Endometrium (tissue), 2 donors: ENCODE data around the gene DNAJC5.

Experiments
- FAIRE-seq: peaks from 2 replicates; lab custom pipeline; 2012; peaks lifted over from hg19 to GRCh38; lab: Jason Lieb, UNC
- donor health status: control.
- donor health status: control.

The DNAJC5 gene

DNA sequence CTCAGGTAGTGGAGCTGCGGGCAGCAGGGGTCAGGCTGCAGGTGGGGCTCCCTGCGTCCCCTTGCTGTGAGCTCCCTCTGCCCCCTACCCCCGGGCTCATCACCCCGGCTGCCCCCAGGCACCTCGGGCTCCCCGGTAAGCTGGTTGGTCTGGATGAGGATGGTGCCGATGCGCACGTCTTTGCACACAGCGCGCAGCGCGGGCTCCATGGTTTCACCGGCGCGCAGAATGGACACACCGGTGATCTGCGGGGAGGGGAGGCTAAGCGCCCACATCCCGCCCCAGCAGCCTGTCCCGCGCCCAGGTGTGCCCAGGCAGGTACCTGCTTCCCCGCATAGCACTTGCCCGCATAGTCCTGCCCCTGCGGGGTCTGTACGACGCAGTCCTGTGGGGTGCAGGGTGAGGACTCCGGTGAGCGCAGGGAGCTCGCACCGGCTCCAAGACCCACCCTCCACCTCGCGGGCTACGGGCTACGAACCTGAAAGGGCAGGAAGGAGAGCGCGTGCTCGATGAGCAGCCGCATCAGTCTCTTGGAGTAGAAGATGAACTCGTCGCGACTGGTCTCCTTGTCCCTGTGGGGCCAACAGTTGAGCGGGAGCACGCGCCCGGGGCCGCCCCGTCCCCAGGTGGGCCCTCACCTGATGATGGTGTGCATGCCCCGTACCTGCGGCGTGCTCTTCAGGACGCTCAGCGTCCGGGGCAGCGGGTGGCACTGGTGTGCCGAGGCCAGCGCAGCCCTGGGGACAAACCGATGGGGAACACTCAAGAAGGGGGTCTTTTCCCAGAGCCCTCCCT, 45.7 kb downstream of the DNAJC5 start:
- no peak for FAIRE-seq

DNA sequence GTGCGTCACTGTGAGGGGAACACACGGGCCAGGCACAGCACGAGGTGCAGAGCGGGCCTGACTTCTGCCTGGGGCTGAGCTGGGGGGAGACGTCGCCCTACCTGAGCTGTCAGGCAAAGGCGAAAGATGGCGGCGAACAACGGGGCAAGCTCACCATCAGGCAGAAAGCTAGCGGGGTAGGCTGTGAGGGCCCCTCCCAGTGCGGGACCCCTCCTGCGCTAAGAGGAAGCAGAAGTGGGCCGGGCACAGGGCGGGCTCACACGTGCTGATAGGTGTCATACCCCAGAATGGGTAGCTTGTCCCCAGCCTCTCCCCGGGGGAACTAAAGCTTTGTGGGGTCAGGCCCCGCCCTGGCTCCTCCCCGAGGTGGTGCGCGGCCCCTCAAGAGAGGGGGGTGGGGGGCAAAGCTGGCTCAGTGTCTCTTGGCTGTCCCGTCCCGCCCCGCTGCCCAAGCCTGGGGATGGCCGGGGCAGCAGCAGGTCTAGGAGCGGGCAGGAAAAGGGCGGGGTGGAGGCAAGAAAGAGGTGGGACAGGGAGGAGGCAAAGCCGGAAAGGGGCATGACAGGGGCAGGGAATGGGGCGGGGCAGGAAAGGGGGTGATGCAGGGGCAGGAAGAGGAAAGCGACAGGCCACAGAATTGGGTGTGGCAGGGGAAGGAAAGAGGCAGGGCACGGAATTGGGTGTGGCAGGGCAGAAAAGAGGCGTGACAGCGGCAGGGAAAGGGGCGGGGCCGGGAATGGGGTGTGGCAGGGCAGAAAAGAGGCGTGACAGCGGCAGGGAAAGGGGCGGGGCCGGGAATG, 46.6 kb downstream of the DNAJC5 start:
- FAIRE-seq = no peak

DNA sequence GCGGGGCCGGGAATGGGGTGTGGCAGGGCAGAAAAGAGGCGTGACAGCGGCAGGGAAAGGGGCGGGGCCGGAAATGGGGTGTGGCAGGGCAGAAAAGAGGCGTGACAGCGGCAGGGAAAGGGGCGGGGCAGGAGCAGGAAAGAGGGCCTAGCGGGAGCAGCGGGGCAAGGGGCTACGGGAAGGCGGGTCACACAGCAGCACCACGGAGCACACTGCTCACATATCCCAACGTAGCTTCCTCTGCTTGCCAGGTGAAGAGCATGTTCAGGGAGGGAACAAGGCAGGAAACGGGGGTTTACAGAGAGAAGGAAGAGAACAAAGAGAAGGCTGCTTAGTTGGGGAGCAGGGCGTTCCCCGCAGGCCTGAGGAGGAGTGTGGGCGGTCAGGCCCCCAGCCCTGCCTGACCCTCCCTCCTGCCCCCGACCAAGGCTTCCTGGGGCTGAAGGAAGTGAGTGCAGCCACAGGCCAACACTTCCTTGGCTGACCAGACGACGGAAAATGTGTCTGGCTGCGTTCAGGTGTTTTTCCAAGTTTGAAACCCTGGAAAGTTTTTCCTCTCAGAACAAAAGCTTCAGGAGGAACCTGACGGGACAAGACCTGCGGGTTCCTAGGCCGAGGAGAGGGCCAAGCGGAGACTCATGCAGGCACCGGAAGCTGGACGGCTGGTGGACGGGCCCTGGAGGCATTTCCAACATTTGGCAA, 47.5 kb downstream of the DNAJC5 start:
- no peak for FAIRE-seq

DNA sequence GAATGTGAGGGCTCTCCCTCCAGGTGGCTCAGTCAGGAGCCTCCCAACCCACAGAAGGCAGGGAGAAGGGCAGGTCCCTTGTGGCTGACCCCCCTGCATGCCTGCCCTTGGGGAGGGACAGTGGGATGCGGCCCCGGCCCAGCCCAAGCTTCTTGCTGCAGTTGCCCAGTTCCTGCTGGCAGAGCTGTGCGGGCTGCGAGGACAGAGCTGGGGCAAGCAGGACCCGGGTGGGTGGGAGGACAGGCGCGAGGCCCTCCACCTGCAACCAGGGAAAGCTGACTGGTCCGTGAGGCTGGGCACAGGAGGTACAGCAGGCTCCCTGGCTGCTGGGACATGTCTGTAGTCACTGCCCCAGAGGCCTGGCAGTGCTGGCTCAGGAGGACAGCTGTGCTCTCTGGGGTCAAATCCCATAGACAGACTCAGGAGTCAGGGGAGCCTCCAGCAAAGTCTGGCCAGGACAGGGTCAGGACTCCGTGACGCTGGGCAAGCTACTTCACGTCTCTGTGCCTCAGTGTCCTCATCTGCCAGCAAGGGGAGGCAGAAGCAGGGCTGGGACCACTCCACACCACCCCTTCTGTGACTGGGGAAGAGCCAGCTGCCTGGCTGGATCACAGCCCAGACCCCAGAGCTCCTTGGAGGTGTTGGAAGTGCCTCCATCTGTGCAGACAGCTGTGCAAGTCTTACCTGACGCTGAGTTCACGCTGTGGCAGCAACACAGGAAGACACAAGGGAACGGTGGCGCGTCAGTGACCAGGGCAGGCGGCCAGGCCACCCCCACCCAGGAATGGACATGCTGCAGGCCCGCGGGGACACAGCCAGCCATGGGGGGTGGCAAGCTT, 48.3 kb downstream of the DNAJC5 start:
- FAIRE-seq = no peak

DNA sequence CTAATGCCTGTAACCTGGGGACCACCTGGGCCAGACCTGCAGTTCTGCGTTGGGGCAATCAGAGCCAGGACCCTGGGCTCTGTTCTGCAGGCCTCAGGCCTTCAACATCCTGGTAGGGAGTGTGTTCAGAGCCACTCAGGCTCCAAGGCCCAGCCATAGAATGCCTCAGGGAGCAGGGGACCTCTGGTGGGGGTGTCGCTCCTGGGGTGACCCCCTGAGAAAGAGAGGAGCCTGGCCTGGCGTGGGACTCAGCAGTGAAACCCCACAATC, 48.8 kb downstream of the DNAJC5 start:
- no peak for FAIRE-seq

DNA sequence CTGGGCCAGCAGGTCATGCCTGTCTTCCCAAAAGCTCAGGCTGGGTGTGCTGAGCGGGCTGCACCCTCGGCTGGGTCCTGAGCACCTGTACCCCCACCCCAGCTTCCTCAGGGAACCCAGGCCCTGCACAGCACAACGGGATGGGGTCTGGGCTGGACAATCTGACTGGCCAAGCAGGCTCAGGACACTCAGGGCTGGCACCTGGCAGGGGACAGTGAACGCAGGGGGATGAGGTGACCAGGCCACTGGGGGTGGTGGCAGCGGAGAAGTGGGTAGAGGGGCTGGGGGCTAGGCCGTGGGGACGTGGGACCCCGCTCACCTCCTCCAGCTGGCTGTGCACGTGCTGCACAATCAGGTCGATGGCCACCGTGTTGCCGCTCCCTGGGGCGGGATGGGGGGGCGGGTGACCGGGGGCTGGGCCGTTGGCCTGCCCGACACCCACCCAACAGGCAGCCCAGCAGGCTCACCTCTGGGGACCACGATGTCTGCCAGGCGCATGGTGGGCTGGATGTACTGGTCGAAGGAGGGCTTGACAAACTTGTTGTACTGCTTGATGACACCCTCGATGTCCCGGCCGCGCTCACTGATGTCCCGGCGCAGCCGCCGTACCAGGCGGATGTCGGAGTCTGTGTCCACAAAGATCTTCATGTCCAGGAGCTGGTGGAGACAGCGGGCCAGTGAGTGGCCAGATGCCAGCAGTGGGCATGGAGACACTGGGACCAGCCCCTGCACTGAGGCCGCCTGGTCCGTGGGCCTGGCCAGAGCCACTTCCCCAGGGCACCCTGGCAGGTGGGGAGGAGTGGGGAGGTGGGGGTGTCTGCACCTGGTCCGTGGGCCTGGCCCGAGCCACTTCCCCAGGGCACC, 49.4 kb downstream of the DNAJC5 start:
- FAIRE-seq = no peak

DNA sequence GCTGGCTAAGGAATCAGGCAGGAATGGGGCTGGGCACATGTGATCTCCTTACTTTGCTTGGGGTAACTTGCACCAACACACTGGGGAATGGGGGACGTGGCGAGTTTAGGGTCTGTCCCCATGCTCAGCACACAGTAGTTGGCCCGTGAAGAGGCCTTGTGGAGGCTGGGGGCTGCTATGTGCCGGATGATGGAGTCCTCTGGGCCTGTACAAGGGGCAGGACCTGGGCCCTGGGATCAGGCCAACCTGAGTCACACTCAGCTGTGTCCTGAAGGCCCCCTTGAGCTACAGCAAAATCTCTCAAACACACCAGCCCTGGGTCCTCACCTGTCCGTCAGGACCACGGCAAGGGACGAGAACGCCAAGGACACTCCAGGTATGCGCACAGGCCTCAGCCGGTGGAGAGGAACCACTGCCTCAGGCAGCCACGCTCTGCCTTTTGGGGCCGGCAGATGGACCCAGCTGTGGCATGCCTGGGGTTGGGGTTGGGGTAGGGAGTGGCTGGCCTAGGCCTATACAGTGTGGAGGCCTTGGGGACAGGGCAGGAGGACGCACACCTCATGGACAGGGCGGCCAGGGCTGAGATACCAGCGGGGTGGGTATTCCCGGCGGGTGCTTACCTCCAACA, 50.2 kb downstream of the DNAJC5 start:
- no peak for FAIRE-seq

DNA sequence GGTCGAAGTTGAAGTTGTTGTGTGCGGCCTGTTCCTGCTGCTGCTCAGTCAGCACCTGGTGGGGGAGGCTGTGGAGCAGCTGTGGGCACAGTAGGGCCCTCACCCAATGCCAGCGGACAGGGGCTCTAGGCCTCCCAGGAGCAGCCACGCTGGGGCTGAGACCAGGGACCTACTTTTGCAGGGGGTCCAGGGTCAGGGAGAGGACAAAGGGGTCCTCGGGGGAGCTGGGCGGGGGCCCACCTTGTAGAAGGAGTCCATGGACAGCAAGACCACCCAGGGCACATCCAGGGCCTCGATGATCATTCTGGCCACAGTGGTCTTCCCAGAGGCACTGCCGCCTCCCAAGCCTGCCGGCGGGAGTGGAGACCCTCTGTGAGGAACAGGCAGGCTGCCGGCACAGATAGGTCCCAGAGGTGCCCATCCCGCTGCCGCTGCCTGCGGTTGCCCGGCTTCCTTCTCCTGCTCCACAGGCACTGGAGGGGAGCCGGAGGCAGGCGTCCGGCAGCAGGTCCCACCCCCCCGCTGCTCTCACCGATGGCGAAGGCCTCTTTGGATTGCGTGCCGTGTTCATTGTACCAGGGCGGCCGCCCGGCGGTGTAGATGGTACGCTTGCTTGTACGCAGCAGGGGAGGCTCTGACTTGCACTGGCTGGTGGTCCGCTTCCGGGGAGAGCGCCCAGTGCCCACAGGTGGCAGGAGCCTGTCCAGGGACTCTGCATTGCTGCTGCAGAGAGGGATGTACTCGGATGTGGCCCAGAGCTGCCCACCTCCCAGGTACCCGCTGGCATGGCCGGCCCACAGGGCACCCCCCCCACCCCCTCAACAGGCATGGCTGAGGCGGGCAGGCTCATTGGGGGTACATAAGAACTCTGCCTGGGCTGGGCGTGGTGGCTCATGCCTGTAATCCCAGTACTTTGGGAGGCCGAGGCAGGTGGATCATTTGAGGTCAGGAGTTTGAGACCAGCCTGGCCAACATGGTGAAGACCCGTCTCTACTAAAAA, 51.3 kb downstream of the DNAJC5 start:
- FAIRE-seq = no peak

DNA sequence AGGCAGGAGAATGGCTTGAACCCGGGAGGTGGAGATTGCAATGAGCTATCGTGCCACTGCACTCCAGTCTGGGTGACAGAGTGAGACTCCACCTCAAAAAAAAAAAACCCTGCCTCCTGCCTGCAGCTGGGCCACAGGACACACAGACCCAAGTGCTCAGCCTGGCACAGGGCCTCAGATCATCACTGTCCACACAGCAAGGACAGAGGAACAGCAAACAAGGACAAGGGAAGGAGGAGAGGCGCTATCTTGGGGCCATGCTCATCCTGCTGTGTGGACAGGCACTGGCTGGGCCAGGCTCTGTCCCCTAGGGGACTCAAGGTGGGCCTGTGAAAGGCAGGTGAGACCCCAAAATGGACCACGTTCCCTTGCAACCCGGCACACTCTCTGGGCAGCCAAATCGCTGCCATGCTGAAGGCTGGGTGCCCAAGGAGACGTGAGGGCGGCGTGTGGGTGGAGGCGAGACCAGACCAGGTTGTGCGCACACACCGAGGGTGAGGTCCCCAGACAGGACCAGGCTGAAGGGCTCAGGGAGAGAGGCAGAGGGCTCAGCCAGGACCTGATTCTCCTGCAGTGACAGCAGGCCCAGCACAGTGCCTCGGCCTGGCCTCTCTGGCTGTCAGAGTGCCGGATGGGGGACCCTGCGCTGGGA, 52.2 kb downstream of the DNAJC5 start:
- no peak for FAIRE-seq

DNA sequence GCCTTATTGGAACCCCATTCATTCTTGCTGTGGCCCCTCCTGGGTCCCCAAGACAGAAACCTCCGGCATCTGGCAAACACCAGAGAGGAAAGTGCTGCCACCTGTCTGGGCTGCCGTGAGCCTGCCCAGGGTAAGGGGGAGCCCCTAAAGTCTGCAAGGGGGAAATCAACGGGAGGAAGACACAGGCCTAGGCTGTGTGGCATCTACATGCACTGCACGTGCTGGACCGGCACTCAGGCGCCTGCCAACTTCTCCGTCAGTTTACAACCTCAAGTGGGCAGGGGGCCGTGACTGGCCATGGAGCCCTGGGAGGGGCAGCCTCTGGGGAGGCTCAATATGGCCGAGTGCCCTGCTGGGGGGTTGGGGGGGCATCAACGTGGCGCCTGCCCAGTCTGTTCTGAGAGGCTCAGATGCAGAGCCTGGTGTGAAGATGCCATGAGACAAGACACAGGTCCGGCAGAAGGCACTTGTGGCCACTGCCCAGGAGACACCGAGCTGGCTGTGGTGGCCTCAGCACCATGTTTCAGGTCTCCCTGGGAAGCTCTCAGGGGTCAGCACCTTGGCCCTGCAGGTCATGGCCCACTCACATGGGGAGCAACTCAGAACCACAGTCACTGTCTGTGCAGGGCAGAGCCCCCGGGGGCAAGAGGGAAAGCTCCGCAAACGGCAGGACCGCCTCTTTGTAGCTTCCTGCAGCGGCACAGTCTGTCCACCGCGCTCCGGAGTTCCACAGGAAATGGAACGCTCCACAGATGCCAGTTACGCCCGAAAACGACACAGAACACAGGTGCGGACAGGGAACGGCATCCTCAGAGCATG, 52.9 kb downstream of the DNAJC5 start:
- FAIRE-seq = no peak

DNA sequence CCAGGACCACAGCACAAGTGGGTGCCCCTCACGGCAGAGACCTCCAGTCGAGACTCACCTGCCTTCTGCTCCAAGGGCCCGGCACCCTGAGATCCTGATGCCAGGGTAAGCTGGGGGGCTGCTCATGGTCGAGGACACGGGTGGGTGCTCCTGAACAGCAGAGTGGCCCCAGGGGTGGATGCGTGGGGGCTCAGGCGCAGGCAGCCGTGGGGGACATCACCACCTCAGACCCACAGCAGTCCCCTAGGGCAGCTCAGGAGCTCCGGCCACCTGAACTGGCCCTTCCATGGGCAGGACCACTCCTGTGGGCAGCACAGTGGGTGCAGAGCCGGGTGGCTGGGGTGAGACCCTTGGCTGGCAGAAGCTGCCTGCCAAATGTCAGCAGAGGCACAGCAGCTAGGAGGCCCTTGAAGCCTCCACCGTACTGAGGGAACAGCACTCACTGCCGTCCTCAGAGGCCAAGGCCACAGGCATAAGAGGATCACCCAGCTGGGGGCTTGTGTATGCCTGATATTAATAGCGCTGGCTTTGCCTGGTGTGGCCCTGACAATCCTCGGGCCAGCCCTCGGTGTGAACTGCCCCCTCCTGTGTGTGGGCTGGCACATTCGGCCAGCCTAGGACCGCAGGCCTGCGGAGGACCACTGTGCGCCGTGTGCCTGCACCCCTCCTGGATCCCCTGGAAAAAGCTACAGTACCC, 55.9 kb downstream of the DNAJC5 start:
- FAIRE-seq = no peak

DNA sequence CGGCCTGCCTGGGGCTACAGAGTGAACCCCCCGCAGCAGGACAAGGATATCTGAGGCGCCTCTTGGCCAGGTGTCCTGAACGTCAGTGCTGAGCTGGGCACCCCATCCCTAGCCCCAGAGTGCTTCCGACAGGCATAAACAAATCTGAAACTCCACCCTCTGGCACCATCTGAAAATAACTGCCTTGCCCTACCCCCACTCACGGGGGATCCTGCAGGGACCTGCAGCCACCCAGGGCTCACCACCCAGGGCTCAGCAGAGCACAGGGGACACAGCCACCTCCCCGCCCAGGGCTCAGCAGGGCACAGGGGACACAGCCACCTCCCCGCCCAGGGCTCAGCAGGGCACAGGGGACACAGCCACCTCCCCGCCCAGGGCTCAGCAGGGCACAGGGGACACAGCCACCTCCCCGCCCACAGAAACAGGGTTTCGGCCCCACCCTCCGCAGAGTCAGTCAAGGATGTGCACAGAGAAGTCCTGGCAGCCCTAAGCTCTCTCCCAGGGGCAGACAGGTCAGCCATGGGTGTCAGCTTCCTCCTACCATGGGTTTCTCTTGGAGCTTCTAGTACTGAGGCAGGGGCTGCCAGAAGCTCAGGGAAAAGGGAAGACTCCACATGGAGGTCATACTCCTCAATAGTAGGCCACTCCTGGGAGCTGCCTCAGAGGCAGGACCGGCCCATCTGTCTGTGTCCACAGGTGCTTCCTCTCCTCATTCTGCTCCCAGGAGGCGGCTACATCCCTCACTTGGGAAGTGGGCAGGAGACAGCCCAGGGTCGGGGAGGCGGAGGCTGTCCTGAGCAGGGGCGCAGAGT, 56.7 kb downstream of the DNAJC5 start:
- no peak for FAIRE-seq

DNA sequence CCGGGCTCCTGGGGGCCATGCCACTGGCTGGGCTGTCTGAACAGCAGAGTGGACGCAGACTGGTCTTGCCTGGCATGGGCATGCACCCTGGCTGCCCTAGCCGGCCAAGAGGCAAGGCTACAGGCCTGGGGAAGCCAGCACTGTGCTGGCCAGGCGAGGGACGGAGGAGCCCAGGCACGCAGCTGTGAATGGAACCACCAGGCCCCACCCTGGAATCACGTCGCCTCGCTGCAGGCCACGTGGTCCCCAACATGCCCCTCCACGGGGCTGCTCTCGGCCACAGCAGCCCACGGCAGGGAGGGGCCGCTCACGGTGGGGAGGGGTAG, 57.2 kb downstream of the DNAJC5 start:
- no peak for FAIRE-seq

DNA sequence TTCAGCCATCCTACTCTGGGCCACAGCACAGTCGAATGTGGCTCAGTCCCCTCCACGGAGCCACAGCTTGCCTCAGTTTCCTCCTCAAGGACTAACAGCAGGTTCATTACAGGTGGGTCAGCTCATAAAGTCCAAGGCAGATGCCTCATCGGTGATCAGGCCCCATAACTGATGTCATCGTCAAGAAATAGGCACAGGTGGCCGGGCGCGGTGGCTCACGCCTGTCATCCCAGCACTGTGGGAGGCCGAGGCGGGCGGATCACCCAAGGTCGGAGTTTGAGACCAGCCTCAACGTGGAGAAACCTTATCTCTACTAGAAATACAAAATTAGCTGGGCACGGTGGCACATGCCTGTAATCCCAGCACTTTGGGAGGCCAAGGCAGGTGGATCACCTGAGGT, 57.8 kb downstream of the DNAJC5 start:
- FAIRE-seq = no peak

DNA sequence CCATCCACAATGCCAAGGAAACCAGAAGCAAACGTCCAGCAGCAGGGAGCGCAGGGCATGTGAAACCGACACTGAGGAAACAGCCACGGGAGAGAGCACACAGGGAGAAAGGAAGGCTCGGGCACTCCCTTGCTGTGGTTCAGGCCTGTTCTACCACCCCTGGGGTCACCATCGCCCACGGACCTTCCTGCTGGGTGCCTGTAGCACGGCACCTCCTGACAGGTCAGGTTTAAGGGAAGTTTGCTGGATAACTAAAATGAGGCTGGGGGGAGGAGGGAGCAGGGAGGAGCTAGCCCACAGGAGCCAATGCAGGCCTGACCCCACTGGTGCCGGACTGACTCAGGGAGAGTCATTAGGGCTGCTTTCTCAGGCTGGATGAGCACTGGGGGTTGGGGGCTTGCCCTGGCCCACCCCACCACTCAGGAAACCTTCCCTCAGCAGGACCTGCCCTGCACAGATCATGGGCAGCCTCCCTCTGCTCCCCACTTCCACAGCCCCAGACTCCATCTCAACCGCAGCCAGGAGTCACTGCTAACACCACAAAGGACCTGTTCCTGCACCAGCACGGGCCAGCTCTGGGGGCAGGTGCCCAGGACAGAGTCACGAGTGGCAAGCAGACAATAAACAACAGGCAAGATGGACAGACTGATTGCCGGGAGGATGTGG, 59.0 kb downstream of the DNAJC5 start:
- FAIRE-seq = no peak

DNA sequence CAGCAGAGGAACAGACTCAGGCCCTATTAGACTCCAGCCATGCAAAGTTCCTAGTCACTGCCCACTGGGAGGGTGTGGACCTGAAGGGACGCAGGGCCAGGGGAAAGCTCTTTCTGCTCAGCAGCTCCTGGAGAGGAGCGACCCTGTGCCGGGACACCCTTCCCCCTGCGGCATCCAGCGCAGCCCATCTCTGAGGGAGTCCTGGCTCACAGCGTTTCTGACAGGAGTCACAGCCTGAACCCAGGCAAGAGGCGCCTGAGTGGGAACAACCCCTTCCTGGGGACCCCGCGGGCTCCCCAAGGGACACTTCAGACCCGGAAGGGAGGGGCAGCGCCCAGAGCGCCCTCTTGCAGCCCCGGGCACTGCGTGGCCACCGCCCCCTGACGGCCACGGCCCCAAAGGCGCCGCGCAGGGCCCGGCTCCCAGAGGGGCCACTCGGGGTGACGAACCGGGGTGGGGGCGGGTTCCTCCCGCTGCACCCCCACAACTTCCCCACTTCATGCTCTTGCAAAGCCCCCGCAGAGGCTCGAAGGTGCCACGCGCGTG, 60.4 kb downstream of the DNAJC5 start:
- no peak for FAIRE-seq
